A204.1 (cell line): ENCODE results near the gene MNX1.

Experiments used
- FAIRE-seq: peaks from 2 replicates; lab custom pipeline; 2012; peaks lifted over from hg19 to GRCh38; lab: Jason Lieb, UNC

The MNX1 gene

GRCh38 chr7:157032644-157033482 is 22.4 kb upstream of the MNX1 start:
- no peak for FAIRE-seq

DNA sequence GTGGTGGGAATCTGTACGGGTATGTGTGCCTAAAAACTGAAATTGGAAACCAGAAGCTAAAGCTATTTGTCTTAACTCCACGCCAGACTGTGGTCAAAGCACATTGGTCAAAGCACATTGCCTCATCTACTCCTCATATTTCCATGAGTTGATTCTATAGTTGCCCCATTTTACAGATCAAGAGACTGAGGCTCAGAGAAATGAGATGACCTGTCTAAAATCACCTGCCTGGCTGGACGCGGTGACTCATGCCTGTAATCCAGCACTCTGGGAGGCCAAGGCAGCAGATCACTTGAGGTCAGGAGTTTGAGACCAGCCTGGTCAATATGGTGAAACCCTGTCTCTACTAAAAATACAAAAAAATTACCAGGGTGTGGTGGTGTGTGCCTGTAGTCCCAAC is 21.7 kb upstream of the MNX1 start:
- no peak for FAIRE-seq

DNA sequence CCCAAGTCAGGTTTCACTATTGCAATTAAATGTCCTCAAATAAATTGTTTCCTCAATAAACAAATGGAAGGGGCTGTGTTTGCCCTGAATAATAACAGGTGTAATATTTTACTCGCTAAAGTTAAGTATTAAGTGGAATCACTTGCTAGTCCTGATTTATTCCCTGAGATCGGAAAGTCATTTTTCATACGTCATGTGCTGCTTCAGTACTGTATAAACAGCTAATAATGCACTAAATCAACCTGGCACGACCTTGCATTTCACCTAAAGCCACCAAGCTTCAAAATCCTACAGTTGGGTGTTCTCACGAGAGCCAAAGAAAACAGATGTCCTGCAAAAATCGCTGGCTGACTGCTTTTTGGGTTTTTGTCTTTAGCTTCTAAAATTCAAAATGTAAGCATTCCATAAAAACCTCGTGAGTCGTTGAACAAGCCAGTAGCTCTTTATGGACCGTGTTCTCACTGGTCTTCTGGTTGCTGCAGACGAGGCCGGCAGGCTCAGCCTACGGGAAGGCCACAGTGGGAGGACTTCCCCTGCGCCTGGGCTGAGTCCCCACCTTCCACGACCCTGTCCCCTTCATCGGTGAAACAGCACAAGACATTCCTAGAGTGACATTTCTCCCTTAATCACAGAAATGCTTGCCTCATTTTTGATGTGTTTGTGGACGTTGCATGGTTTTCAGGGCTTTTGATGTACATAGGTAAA is 17.9 kb upstream of the MNX1 start:
- FAIRE-seq: no peak

DNA sequence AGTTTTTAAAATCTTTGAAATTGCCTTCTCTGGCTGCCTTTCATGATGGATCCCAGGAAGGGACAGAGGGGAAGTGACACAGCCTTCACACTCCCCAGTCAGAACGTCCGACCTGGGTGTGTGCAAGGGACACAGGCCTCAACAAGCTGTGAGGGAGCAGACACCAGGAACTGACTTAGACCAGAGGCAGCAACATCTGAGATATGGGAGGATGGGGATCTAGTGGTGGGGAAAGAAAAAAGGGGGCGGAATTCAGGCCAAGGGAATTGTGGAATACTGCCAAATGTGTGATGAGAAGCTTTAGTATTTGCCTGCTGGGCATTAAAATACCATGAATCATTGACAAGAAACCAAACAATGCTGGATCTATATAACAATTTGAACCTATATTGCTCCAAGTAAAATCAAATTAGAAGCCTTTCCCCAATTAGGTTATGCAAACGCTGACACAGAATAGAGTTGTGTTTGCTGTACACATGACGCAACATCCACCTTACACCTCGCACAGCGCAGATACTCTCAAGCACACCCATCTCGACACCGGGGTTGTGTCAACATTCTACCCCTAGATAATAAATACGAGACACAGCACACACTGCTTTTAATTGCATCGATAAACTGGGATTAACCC is 17.2 kb upstream of the MNX1 start:
- FAIRE-seq: no peak

- no peak for FAIRE-seq
Measured at GRCh38 chr7:157024716-157025115, 14.3 kb upstream of the MNX1 start.

GRCh38 chr7:157023589-157023905 is 13.1 kb upstream of the MNX1 start:
- no peak for FAIRE-seq

- no peak for FAIRE-seq
Measured at GRCh38 chr7:157022681-157023588, 12.5 kb upstream of the MNX1 start.

DNA sequence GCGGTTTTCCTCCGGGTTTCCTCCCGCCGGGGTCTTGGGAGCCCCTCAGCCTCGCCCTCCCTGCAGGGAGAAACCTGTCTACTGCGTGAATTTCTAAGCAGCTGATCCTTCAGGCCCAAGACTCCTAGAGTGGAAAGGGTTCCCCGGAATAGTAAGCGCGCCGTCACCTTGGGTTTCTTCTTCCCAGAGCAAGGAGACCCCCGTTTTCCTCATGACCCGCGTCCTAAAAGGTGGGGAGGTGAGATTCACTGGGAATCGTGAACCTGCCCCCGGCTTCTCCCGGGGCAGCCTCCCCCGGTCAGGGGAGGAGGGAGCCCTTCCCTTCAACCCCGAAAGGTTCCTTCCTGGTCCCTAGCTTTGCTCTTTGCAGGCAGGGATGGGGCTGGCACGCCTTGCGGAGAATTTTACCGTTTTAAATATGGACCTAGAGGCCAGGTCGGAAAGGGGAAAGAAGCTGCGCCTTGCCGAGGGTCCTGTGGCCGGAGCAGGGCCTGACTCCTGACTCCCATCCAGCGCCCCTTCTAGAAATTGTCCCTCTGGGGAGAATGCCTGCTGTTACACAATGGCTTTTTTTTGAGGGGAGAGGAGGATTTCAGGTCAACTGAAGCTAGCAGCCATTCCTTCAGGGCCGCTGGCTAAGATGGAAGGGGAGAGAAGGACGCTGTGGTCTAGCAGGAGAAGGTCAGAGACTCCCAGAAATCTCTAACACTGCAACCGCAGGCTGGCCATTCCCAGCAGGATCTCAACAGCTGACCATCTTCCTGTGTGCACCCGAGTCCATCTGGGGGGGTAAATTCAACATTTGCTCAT is 11.6 kb upstream of the MNX1 start:
- no peak for FAIRE-seq

DNA sequence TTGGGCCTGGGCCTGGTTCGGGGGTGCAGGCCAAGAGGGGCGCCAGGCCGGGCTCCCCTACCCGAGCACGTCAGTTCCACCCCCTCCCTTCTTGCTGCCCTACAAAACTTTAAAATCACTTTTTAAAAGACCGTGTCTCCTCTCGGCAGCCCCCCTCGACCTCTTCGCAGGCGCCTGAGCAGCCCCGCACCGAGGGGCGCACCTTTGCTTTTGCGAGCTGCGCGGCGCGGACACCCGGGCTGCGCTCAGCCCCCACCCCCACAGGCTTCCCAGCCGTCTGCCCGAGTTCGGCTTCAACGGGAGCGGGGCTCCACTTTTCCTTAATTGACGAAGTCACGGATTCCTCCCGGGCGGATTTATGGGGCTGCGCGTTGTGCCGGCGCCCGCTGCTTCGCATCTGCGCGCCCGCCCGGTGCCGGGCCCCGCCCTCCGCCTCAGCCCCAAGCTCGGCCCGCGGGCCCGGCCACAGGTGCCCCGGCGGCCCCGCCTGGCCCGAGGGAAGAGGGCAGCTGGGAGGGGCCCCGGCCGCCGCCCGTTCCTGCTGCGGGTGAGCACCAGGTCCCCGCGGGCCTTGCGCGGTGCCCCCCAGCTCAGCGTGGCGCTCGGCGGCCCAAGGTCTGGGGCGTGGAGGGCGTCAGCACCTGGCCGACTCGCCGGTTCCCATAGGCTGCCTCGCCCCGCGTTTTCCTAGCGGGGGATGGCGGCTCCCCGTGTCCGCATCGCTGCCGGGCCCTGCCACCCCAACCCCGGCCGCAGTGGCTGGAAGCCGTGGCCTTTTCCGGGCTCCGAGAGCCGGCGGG is 10.8 kb upstream of the MNX1 start:
- FAIRE-seq: no peak

GRCh38 chr7:157020514-157021070 is 10.1 kb upstream of the MNX1 start:
- FAIRE-seq: no peak

DNA sequence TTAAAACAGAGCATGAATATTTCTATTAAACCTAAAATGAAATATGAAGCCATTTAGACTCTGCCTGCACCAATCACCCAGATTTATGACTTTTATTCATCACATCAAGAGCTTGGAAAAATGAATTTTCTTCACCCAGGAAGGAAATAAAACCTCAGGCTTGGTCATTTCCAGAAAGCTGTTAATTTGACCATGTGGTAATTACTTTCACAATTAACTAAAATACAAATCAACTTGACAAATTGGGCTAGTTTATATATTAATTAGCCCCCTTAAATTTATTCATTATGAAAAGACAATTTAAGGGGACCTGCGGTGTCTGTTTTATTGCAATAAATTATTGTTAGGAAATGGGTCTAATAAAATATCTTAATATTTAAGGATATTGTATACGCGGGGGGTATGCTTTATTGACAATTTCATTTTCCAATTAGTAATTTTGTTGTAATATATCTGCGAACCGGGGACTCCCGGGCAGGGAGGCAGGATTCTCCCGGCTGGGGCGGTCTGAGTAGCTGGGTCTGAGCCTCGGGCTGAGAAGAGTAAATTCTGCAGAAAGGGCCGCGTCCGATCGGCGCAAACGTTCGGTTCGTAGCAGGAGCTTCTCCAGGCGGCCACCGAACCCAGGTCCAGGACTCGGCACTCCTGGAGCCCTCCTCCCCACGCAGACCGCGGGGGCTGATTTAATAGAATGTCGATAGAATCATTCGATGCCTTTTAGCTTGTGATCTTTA is 9.4 kb upstream of the MNX1 start:
- no peak for FAIRE-seq

- FAIRE-seq: no peak
Measured at GRCh38 chr7:157018997-157019608, 8.6 kb upstream of the MNX1 start.

DNA sequence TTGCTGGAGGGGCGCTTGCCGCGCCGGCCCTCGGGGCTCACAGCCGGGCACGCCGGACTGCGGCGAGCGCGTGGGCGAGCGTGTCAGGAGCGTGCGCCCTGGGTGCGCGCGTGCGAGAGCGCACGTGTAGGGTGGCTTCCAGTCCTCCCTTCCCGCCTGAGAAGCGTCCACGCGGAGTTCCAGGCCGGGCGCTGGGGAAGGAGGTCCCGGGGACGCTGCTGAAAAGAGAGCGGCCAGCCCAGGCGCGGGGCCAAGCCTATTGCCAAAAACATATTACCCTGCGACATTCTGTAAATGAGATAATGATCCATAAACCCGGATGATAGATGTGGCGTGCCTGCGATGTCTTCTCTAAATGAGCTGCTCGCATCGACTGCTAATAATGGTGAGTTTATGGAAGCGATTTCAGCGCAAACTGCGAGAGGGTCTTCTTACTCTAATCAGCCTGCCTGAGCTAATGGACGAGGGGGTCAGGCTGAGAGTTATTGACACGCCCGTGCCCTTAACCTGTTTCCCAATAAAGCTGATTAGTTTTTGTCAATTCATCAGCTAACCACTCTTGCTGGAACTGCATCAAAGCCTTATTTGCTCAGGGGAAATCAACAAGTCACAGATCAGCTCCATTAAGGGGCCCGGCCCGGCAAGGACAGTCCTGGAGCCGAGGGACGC is 8.0 kb upstream of the MNX1 start:
- no peak for FAIRE-seq

DNA sequence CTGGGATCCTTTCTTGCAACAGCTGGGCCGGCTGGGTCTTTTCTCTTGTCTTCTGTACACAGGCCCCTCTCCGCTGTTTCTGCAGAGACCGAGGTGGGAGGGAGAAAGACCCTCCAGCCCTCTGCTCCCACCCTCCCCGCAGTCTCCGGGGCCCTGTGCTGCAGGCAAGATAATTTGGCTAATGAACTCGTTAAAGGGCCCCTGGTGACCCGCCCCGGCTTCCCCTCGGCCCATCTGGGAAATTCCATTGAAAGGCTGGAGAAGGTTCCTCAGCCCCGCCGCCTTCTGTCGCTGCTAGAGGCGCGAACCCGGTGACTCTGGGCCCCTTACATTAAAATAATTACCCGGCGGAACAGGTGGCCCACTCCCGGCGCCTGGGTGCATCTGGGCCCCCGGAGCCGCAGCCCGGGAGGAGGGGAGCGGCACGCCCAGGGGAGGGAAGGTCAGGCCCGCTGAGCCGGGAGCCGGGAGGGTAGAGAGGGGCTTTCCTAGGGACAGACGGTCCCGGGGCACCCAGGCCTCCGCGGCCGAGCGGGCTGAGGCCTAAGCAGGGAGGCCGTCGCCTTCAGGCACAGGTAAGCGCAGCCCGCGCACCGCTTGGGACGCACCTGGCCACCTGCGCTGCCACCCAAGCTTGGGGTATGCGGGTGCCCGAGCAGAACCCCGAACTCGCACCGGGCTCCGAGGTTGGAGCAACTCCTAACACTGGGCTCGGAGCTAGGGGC is 7.3 kb upstream of the MNX1 start:
- FAIRE-seq: no peak

- no peak for FAIRE-seq
Measured at GRCh38 chr7:157017149-157017548, 6.7 kb upstream of the MNX1 start.

GRCh38 chr7:157016352-157017041 is 6.0 kb upstream of the MNX1 start:
- FAIRE-seq: no peak

DNA sequence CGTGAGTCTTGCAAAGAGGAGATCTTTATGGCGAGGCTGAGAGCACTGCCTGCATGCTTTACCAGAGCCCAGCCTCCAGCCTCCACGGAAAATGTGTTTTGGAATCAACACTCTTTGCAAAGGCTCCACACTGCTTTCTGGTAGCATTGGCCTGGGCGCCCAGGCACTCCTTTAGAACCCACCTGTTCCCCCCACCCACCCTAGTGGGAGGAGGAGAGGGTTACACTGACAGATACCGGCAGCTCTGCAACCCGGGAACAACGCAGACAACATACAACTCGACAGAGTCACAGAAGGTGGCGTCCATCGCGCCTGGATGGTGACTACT is 5.5 kb upstream of the MNX1 start:
- FAIRE-seq: no peak
